Sigmoid colon (tissue), 7 donors: ENCODE measurements around the gene ACTR2. TPM values are rescaled to one million over a fixed set of nuclear protein-coding genes. Genes with fewer than 3 reads are reported as not detected.

Source experiments
- DNase-seq: peaks from one replicate; pipeline ENCODE4 v3.0.0-alpha.2; 2019
- H3K27ac ChIP-seq, 4 donors: fragments of 200-600 bp; sonication (generic); one replicate each; pipeline ENCODE4 v1.5.1; 2016 to 2019; ENCODE audit warnings: mild to moderate bottlenecking in 1 of 4
- H3K27me3 ChIP-seq, 3 donors: fragments of 200-600 bp; sonication (generic); one replicate each; pipeline ENCODE4 v1.5.1; 2019; ENCODE audit warnings: mild to moderate bottlenecking in 1 of 3
- H3K36me3 ChIP-seq, 4 donors: fragments of 200-600 bp; sonication (generic); one replicate each; pipeline ENCODE4 v1.5.1; 2016 to 2019
- H3K4me1 ChIP-seq, 4 donors: fragments of 200-600 bp; sonication (generic); one replicate each; pipeline ENCODE4 v1.5.1; 2017 to 2019
- H3K4me3 ChIP-seq, 4 donors: fragments of 200-600 bp; sonication (generic); one replicate each; pipeline ENCODE4 v1.5.1; 2017 to 2019; ENCODE audit warnings: mild to moderate bottlenecking in 2 of 4, moderate library complexity in 1 of 4
- H3K9me3 ChIP-seq, 4 donors: fragments of 200-600 bp in 3 of 4; sonication (generic) in 3 of 4; one replicate each; pipeline versions ENCODE4 v1.5.1 to v1.6.1; 2013 to 2019
- EP300 ChIP-seq, 4 donors: sonication (generic); formaldehyde crosslinking; IDR thresholded peaks; one replicate each; pipeline ENCODE4 v1.6.1; 2017; ENCODE audit warnings: antibody characterized with exemption in 4 of 4
- POLR2A ChIP-seq, 2 donors: fragments of 450-650 bp; IDR thresholded peaks; one replicate each; pipeline ENCODE4 v1.6.1; 2016; ENCODE audit warnings: antibody characterized with exemption in 2 of 2, mild to moderate bottlenecking in 2 of 2, moderate library complexity in 2 of 2
- POLR2AphosphoS5 ChIP-seq, 4 donors: sonication (generic); formaldehyde crosslinking; IDR thresholded peaks; one replicate each; pipeline ENCODE4 v1.6.1; 2017; ENCODE audit warnings: antibody characterized with exemption in 4 of 4
- WGBS, 2 donors: extraction: QIAGEN DNeasy Blood & Tissue Kit; methylation state at CpG; one replicate each; pipeline ENCODE4 v1.1.7; 2013; 5-methylcytosine and 5-hydroxymethylcytosine counted together
- intact Hi-C: fragments of 100-400 bp; cut with DNase I; formaldehyde crosslinking; loops from one replicate; pipeline ENCODE4 v1.15.1; 2023
- polyA plus RNA-seq, 3 donors: library from polyadenylated mRNA; stranded (reverse); fragments of 200-250 nt; gene quantifications; one replicate each; pipeline ENCODE4 v1.2.3, GENCODE V29; 2013
- total RNA-seq, 4 donors: library from RNA; depleted of rRNA; stranded (reverse); fragments of >200 nt; gene quantifications; one replicate each; pipeline ENCODE4 v1.1.0, GENCODE V29; 2016
- TF ChIP-seq, protein P1 (sequence below), 4 experiments: fragments of 450-650 bp in 3 of 4; fragments of 200-600 bp in 1 of 4; IDR thresholded peaks; one replicate each; pipeline ENCODE4 v1.5.1; 2016 to 2019; ENCODE audit warnings: antibody characterized with exemption in 4 of 4, mild to moderate bottlenecking in 3 of 4, moderate library complexity in 2 of 4
- donor health status: healthy with polysubstance abuse.
- donor health status: Bipolar disorder and iron deficiency.
- donor health status: healthy.

ACTR2 gene
- total and polyA plus RNA-seq, 7 donors: 70.9 to 171 (median 98.1) TPM

GRCh38 chr2:65298089-65298488 is 70.5 kb downstream of the ACTR2 start:
- DNase-seq: no peak
- Histone ChIP-seq H3K4me3 (no peak overlapping the region), H3K27ac (no peak overlapping the region), H3K27me3 (no peaks in the 10 kb centered on the region), H3K36me3 (no peaks in the 10 kb centered on the region), H3K4me1 (peaks cover 0 to 31% (median 21%) of the 10 kb centered on the region in 4 donors), H3K9me3 (no peaks in the 10 kb centered on the region)
- 84 to 85% methylated on average over 5 of the region's 5 CpGs for WGBS, 2 donors
- TF ChIP-seq POLR2A (IDR thresholded peaks at IDR 0.05): no peak
- TF ChIP-seq EP300 (IDR thresholded peaks at IDR 0.05): no peak
- no peak for TF ChIP-seq POLR2AphosphoS5 (IDR thresholded peaks at IDR 0.05)
- TF ChIP-seq, protein P1, sequence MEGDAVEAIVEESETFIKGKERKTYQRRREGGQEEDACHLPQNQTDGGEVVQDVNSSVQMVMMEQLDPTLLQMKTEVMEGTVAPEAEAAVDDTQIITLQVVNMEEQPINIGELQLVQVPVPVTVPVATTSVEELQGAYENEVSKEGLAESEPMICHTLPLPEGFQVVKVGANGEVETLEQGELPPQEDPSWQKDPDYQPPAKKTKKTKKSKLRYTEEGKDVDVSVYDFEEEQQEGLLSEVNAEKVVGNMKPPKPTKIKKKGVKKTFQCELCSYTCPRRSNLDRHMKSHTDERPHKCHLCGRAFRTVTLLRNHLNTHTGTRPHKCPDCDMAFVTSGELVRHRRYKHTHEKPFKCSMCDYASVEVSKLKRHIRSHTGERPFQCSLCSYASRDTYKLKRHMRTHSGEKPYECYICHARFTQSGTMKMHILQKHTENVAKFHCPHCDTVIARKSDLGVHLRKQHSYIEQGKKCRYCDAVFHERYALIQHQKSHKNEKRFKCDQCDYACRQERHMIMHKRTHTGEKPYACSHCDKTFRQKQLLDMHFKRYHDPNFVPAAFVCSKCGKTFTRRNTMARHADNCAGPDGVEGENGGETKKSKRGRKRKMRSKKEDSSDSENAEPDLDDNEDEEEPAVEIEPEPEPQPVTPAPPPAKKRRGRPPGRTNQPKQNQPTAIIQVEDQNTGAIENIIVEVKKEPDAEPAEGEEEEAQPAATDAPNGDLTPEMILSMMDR (IDR thresholded peaks at IDR 0.05): no peak
- intact Hi-C loops: no loop called here

DNA sequence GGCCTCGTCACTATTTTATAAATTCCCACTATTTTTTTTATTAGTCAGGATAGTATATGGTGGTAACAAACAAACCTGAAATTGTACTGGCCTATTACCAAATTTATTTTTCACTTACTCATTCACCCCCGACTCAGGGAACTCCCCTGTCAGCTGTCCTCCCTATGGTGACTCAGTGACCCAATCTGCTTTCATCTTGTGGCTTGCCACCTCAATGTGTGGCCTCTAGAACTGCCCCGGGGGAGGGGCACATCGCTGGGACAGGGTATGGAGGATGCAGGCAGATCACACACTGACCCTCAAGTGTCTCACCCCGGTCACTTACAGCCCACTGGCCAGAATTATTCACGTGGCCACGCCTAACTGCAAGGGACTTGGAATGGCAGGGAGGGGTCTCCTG is 71.6 kb downstream of the ACTR2 start:
- Histone ChIP-seq H3K9me3 (no peaks in the 10 kb centered on the region), H3K27me3 (no peaks in the 10 kb centered on the region), H3K27ac (peak overlapping the region; percentile 55 to 77 (median 70)), H3K36me3 (no peaks in the 10 kb centered on the region), H3K4me1 (peaks cover 0 to 30% (median 21%) of the 10 kb centered on the region in 4 donors), H3K4me3 (no peak overlapping the region)
- TF ChIP-seq EP300 (IDR thresholded peaks at IDR 0.05) (no peak), POLR2AphosphoS5 (IDR thresholded peaks at IDR 0.05) (no peak), POLR2A (IDR thresholded peaks at IDR 0.05) (no peak)
- TF ChIP-seq, protein P1 (IDR thresholded peaks at IDR 0.05): no peak
- no peak for DNase-seq
- intact Hi-C loops: no loop called here
- 77 to 80% methylated on average over 7 of the region's 7 CpGs for WGBS, 2 donors

DNA sequence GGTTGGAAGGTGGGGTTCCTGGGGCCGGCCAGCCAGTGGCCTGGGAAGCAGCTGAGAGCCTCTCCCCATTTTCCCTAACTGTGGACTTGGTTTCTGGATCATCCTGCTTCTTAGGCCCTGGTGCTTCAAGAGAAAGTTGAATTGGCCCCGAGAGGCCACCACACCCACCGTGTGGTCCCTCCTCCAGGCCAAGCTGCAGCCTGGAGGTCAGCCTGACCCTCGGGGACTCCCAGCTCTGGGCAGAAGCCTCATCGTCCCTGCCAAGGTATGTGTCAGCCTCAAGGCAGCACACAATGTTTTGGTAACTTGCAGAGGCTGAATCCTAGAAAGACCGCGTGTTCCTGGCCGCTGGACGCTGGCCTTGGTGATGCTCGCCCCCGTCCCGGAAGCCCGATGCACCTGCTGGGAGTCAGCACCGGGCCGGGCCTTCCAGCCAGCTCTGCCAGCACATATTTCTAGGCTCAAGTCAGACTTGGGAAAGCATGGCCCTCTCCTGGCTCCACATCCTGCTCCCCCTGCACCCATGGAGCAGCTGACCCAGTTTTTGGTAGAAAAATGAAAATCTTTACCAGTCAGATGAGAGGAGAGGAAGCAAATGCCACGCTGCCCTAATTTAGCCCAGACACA is 72.6 kb downstream of the ACTR2 start:
- TF ChIP-seq POLR2AphosphoS5 (IDR thresholded peaks at IDR 0.05) (peak in 3 of 4 donors; percentile 54 to 81 (median 70)), EP300 (IDR thresholded peaks at IDR 0.05) (peak in 2 of 4 donors; percentile 29 to 34)
- TF ChIP-seq, protein P1 (IDR thresholded peaks at IDR 0.05): no peak
- peaks cover 0 to 30% (median 21%) of the 10 kb centered on the region in 4 donors for H3K4me1 ChIP-seq
- H3K36me3 ChIP-seq: no peaks in the 10 kb centered on the region
- intact Hi-C loops: no loop called here
- H3K27me3 ChIP-seq: no peaks in the 10 kb centered on the region
- DNase-seq: peak; percentile 96
- WGBS, 2 donors: 62 to 78% methylated on average over 16 of the region's 16 CpGs
- H3K4me3 ChIP-seq: no peak overlapping the region
- peak overlapping the region; percentile 55 to 77 (median 70) for H3K27ac ChIP-seq
- H3K9me3 ChIP-seq: no peaks in the 10 kb centered on the region

DNA sequence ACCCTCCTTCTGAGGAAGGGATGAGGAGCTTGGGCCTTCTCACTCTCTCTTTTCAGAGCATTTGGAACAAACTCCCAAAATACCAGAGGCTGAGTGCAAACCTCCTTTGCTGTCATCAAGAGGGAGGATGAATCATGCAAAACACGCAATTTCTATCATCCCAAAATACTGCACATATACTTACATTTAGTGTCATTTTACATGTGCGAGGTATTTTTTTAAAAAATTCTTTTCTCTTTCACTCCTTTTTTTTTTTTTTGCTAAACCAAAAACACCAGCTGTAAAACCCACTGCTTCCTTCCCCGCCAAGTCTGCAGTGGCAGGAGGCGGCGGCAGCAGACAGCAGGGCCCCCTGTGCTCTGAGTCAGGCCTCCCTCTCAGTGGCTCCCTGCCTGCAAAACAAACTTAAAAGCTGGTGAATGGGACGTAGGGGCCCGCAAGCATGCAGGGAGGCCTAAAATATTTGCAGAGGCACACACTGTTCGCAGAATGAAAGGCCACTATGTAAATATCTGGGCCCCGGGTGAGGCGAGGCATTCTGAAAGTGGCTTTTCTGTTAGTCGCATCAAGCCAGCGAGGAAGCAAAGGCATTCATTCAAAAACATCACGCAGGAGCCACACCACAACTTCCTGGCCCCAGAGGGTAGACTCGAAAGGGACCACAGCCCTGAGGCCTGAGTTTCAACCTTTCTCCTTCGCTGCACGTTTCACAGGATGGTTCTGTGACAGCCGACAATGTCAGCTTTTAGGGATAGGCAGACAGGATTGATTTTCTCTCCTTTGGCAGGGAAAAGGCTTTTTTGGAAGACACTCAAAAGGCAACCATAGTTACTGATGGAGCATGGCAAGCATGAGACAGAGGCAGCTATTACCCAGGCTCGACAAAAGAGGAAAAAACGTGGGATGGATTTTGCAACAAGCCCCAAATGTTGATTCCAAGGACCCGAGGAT is 73.4 kb downstream of the ACTR2 start:
- peaks cover 0 to 30% (median 21%) of the 10 kb centered on the region in 4 donors for H3K4me1 ChIP-seq
- no peaks in the 10 kb centered on the region for H3K27me3 ChIP-seq
- no peaks in the 10 kb centered on the region for H3K9me3 ChIP-seq
- 28 to 67% methylated on average over 20 of the region's 20 CpGs for WGBS, 2 donors
- TF ChIP-seq POLR2AphosphoS5 (IDR thresholded peaks at IDR 0.05) (no peak), POLR2A (IDR thresholded peaks at IDR 0.05) (no peak), EP300 (IDR thresholded peaks at IDR 0.05) (no peak)
- TF ChIP-seq, protein P1 (IDR thresholded peaks at IDR 0.05): no peak
- H3K4me3 ChIP-seq: peak overlapping the region in 2 of 4 donors; percentile 4 to 14
- peak overlapping the region; percentile 55 to 77 (median 70) for H3K27ac ChIP-seq
- H3K36me3 ChIP-seq: no peaks in the 10 kb centered on the region
- intact Hi-C loops: no loop called here
- DNase-seq: no peak
